ENCODE results near the gene HSD17B12. TPM values are rescaled to one million over a fixed set of nuclear protein-coding genes. Genes with fewer than 3 reads are reported as not detected.
A peak's percentile ranks its signal among the peaks of the same experiment; 100 is the strongest.

Gene HSD17B12
- total RNA-seq, 4 donors from 2014 or later: 27.9 to 161 (median 99.8) TPM

- H3K4me3 ChIP-seq: no peak overlapping the region
- H3K27me3 ChIP-seq: no peaks in the 10 kb centered on the region
- intact Hi-C loops (cut with DNase I; ENCODE audit: low total_unique reads): no loop called here
- H3K4me1 ChIP-seq: no peaks in the 10 kb centered on the region
- H3K36me3 ChIP-seq: no peaks in the 10 kb centered on the region
- H3K27ac ChIP-seq: no peak overlapping the region
- TF ChIP-seq CTCF (IDR thresholded peaks at IDR 0.05) (no peak), POLR2A (IDR thresholded peaks at IDR 0.05) (no peak)
- H3K9me3 ChIP-seq: no peaks in the 10 kb centered on the region
- no peak for DNase-seq
These were observed 194.2 kb downstream of the HSD17B12 start for GRCh38 chr11:43874738-43875137.

- no peak for DNase-seq
- TF ChIP-seq CTCF (IDR thresholded peaks at IDR 0.05) (no peak), POLR2A (IDR thresholded peaks at IDR 0.05) (no peak)
- peak overlapping the region; percentile 69 to 84 for H3K4me3 ChIP-seq
- H3K36me3 ChIP-seq: no peaks in the 10 kb centered on the region
- peaks cover 0 to 5% of the 10 kb centered on the region in 2 donors for H3K4me1 ChIP-seq
- no peaks in the 10 kb centered on the region for H3K9me3 ChIP-seq
- peak overlapping the region; percentile 55 to 79 for H3K27ac ChIP-seq
- intact Hi-C loops (cut with DNase I; ENCODE audit: low total_unique reads): no loop called here
- H3K27me3 ChIP-seq: no peaks in the 10 kb centered on the region
These were observed 199.5 kb downstream of the HSD17B12 start for GRCh38 chr11:43879789-43880639.

- peaks cover 0 to 5% of the 10 kb centered on the region in 2 donors for H3K4me1 ChIP-seq
- no peaks in the 10 kb centered on the region for H3K9me3 ChIP-seq
- intact Hi-C loops (cut with DNase I; ENCODE audit: low total_unique reads): no loop called here
- DNase-seq: peak; percentile 88 to 92
- TF ChIP-seq CTCF (IDR thresholded peaks at IDR 0.05) (peak in 3 of 4 experiments; percentile 20 to 37 (median 23)), POLR2A (IDR thresholded peaks at IDR 0.05) (peak in 1 of 2 donors; percentile 44)
- peak within 1 kb of the TSS; percentile 69 to 84 for H3K4me3 ChIP-seq
- H3K27me3 ChIP-seq: no peaks in the 10 kb centered on the region
- peak within 1 kb of the TSS; percentile 55 to 79 for H3K27ac ChIP-seq
- H3K36me3 ChIP-seq: no peaks in the 10 kb centered on the region
These were observed 200.2 kb downstream of the HSD17B12 start, which contains the start of gene ALKBH3 for GRCh38 chr11:43880640-43881159. Gene ALKBH3, plus strand, starts transcription at chr11:43880831. Its CDS starts 1,822 bp downstream, at chr11:43882653.

GRCh38 chr11:43892851-43893250, 212.3 kb downstream of the HSD17B12 start:
- Histone ChIP-seq H3K27me3 (no peaks in the 10 kb centered on the region), H3K4me3 (no peak overlapping the region), H3K36me3 (no peaks in the 10 kb centered on the region), H3K9me3 (no peaks in the 10 kb centered on the region), H3K27ac (peak overlapping the region; percentile 56 to 68), H3K4me1 (no peaks in the 10 kb centered on the region)
- intact Hi-C loops (cut with DNase I; ENCODE audit: low total_unique reads): no loop called here
- DNase-seq: no peak
- no peak for TF ChIP-seq CTCF (IDR thresholded peaks at IDR 0.05)
- TF ChIP-seq POLR2A (IDR thresholded peaks at IDR 0.05): no peak

- intact Hi-C loops (cut with DNase I; ENCODE audit: low total_unique reads): no loop called here
- Histone ChIP-seq H3K4me3 (no peak overlapping the region), H3K4me1 (no peaks in the 10 kb centered on the region), H3K36me3 (no peaks in the 10 kb centered on the region), H3K27ac (peak overlapping the region; percentile 56 to 68), H3K27me3 (no peaks in the 10 kb centered on the region), H3K9me3 (no peaks in the 10 kb centered on the region)
- no peak for TF ChIP-seq CTCF (IDR thresholded peaks at IDR 0.05)
- no peak for TF ChIP-seq POLR2A (IDR thresholded peaks at IDR 0.05)
- DNase-seq: no peak
These were observed 214.0 kb downstream of the HSD17B12 start for GRCh38 chr11:43894546-43894945.
